ENCODE data around the gene KRT7. TPM values are rescaled to one million over a fixed set of nuclear protein-coding genes. Genes with fewer than 3 reads are reported as not detected.

KRT7 gene
- total and polyA plus RNA-seq, 3 experiments from 2014 or later: 3.2 to 5.6 TPM; not detected in 1

- no peak overlapping the region for H3K4me3 ChIP-seq (ENCODE audit: low read length)
- CTCF ChIA-PET: no interaction called here
- no peaks in the 10 kb centered on the region for H3K27me3 ChIP-seq (ENCODE audit: insufficient read depth, low read length, poor library complexity, severe bottlenecking)
- POLR2A ChIA-PET: no interaction called here
- Mint-ChIP-seq H3K4me3 (no peak overlapping the region), H3K9me3 (no peaks in the 10 kb centered on the region), H3K27me3 (peaks cover 6 to 9% of the 10 kb centered on the region in 2 donors), H3K4me1 (peaks cover 0 to 5% (median 3%) of the 10 kb centered on the region in 3 donors), H3K27ac (no peak overlapping the region), H3K36me3 (no peaks in the 10 kb centered on the region)
- no peaks in the 10 kb centered on the region for H3K9me3 ChIP-seq (ENCODE audit: low read length)
- DNase-seq: no peak
- H3K27ac ChIP-seq (ENCODE audit: low read depth, low read length): no peak overlapping the region
- H3K4me1 ChIP-seq (ENCODE audit: insufficient read depth, low read length): no peaks in the 10 kb centered on the region
- H3K36me3 ChIP-seq (ENCODE audit: insufficient read depth, low read length): no peaks in the 10 kb centered on the region
Observed at GRCh38 chr12:52188658-52189057, 44.4 kb upstream of the KRT7 start.

GRCh38 chr12:52189376-52190174 lies 43.5 kb upstream of the KRT7 start:
- H3K36me3 Mint-ChIP-seq: no peaks in the 10 kb centered on the region
- Histone ChIP-seq H3K36me3 (ENCODE audit: insufficient read depth, low read length) (no peaks in the 10 kb centered on the region), H3K27ac (ENCODE audit: low read depth, low read length) (no peak overlapping the region), H3K9me3 (ENCODE audit: low read length) (no peaks in the 10 kb centered on the region), H3K4me1 (ENCODE audit: insufficient read depth, low read length) (no peaks in the 10 kb centered on the region), H3K4me3 (ENCODE audit: low read length) (no peak overlapping the region), H3K27me3 (ENCODE audit: insufficient read depth, low read length, poor library complexity, severe bottlenecking) (no peaks in the 10 kb centered on the region)
- no peak for DNase-seq
- H3K4me1 Mint-ChIP-seq: peaks cover 0 to 3% (median 3%) of the 10 kb centered on the region in 3 donors
- H3K4me3 Mint-ChIP-seq: no peak overlapping the region
- ChIA-PET CTCF (no interaction called here), POLR2A (no interaction called here)
- no peak overlapping the region for H3K27ac Mint-ChIP-seq
- no peaks in the 10 kb centered on the region for H3K9me3 Mint-ChIP-seq
- H3K27me3 Mint-ChIP-seq: peaks cover 6 to 9% of the 10 kb centered on the region in 2 donors

- Mint-ChIP-seq H3K27ac (no peak overlapping the region), H3K27me3 (peaks cover 6 to 19% of the 10 kb centered on the region in 2 donors), H3K4me3 (no peak overlapping the region), H3K4me1 (no peaks in the 10 kb centered on the region), H3K36me3 (no peaks in the 10 kb centered on the region), H3K9me3 (no peaks in the 10 kb centered on the region)
- no peaks in the 10 kb centered on the region for H3K27me3 ChIP-seq (ENCODE audit: insufficient read depth, low read length, poor library complexity, severe bottlenecking)
- ChIA-PET POLR2A (no interaction called here), CTCF (no interaction called here)
- no peaks in the 10 kb centered on the region for H3K36me3 ChIP-seq (ENCODE audit: insufficient read depth, low read length)
- no peaks in the 10 kb centered on the region for H3K4me1 ChIP-seq (ENCODE audit: insufficient read depth, low read length)
- H3K27ac ChIP-seq (ENCODE audit: low read depth, low read length): no peak overlapping the region
- no peaks in the 10 kb centered on the region for H3K9me3 ChIP-seq (ENCODE audit: low read length)
- H3K4me3 ChIP-seq (ENCODE audit: low read length): no peak overlapping the region
- no peak for DNase-seq
Observed at GRCh38 chr12:52190860-52191729, 41.9 kb upstream of the KRT7 start.

GRCh38 chr12:52191841-52192791 lies 40.9 kb upstream of the KRT7 start, which contains the start of gene KRT80:
Gene KRT80 (minus strand): TSS chr12:52192014. CDS start chr12:52191902, 112 bp downstream.
- Histone ChIP-seq H3K4me1 (ENCODE audit: insufficient read depth, low read length) (no peaks in the 10 kb centered on the region), H3K36me3 (ENCODE audit: insufficient read depth, low read length) (no peaks in the 10 kb centered on the region), H3K27ac (ENCODE audit: low read depth, low read length) (no peak within 1 kb of the TSS), H3K9me3 (ENCODE audit: low read length) (no peaks in the 10 kb centered on the region), H3K27me3 (ENCODE audit: insufficient read depth, low read length, poor library complexity, severe bottlenecking) (no peaks in the 10 kb centered on the region), H3K4me3 (ENCODE audit: low read length) (no peak within 1 kb of the TSS)
- DNase-seq: no peak
- peaks cover 9 to 25% of the 10 kb centered on the region in 2 donors for H3K27me3 Mint-ChIP-seq
- H3K4me3 Mint-ChIP-seq: peak within 1 kb of the TSS in 1 of 7 donors; percentile 24
- no peaks in the 10 kb centered on the region for H3K36me3 Mint-ChIP-seq
- POLR2A ChIA-PET: no interaction called here
- no peaks in the 10 kb centered on the region for H3K9me3 Mint-ChIP-seq
- CTCF ChIA-PET: no interaction called here
- H3K4me1 Mint-ChIP-seq: no peaks in the 10 kb centered on the region
- no peak within 1 kb of the TSS for H3K27ac Mint-ChIP-seq

GRCh38 chr12:52193532-52193931 lies 39.5 kb upstream of the KRT7 start:
- Histone ChIP-seq H3K27ac (ENCODE audit: low read depth, low read length) (no peak overlapping the region), H3K4me1 (ENCODE audit: insufficient read depth, low read length) (no peaks in the 10 kb centered on the region), H3K9me3 (ENCODE audit: low read length) (no peaks in the 10 kb centered on the region), H3K36me3 (ENCODE audit: insufficient read depth, low read length) (no peaks in the 10 kb centered on the region), H3K27me3 (ENCODE audit: insufficient read depth, low read length, poor library complexity, severe bottlenecking) (no peaks in the 10 kb centered on the region), H3K4me3 (ENCODE audit: low read length) (no peak overlapping the region)
- ChIA-PET POLR2A (no interaction called here), CTCF (no interaction called here)
- Mint-ChIP-seq H3K27me3 (peaks cover 9 to 25% of the 10 kb centered on the region in 2 donors), H3K27ac (no peak overlapping the region), H3K36me3 (no peaks in the 10 kb centered on the region), H3K4me1 (no peaks in the 10 kb centered on the region), H3K4me3 (no peak overlapping the region), H3K9me3 (no peaks in the 10 kb centered on the region)
- no peak for DNase-seq

- Mint-ChIP-seq H3K9me3 (no peaks in the 10 kb centered on the region), H3K36me3 (no peaks in the 10 kb centered on the region), H3K4me3 (no peak overlapping the region), H3K4me1 (no peaks in the 10 kb centered on the region), H3K27me3 (peaks cover 9 to 28% of the 10 kb centered on the region in 2 donors), H3K27ac (no peak overlapping the region)
- ChIA-PET CTCF (no interaction called here), POLR2A (no interaction called here)
- Histone ChIP-seq H3K27ac (ENCODE audit: low read depth, low read length) (no peak overlapping the region), H3K36me3 (ENCODE audit: insufficient read depth, low read length) (no peaks in the 10 kb centered on the region), H3K4me3 (ENCODE audit: low read length) (no peak overlapping the region), H3K4me1 (ENCODE audit: insufficient read depth, low read length) (no peaks in the 10 kb centered on the region), H3K9me3 (ENCODE audit: low read length) (no peaks in the 10 kb centered on the region), H3K27me3 (ENCODE audit: insufficient read depth, low read length, poor library complexity, severe bottlenecking) (no peaks in the 10 kb centered on the region)
- DNase-seq: no peak
Observed at GRCh38 chr12:52193991-52194390, 39.1 kb upstream of the KRT7 start.

GRCh38 chr12:52195065-52195730 lies 37.8 kb upstream of the KRT7 start:
- Histone ChIP-seq H3K36me3 (ENCODE audit: insufficient read depth, low read length) (no peaks in the 10 kb centered on the region), H3K4me1 (ENCODE audit: insufficient read depth, low read length) (no peaks in the 10 kb centered on the region), H3K4me3 (ENCODE audit: low read length) (no peak overlapping the region), H3K9me3 (ENCODE audit: low read length) (no peaks in the 10 kb centered on the region), H3K27ac (ENCODE audit: low read depth, low read length) (no peak overlapping the region), H3K27me3 (ENCODE audit: insufficient read depth, low read length, poor library complexity, severe bottlenecking) (no peaks in the 10 kb centered on the region)
- CTCF ChIA-PET: no interaction called here
- Mint-ChIP-seq H3K27me3 (peaks cover 9 to 37% of the 10 kb centered on the region in 2 donors), H3K4me3 (no peak overlapping the region), H3K36me3 (no peaks in the 10 kb centered on the region), H3K4me1 (no peaks in the 10 kb centered on the region), H3K27ac (peak overlapping the region in 2 of 8 donors; percentile 32 to 79), H3K9me3 (no peaks in the 10 kb centered on the region)
- POLR2A ChIA-PET: no interaction called here
- DNase-seq: no peak
